ENCODE results near the gene LOXL3.

The LOXL3 gene

GRCh38 chr2:74553892-74554819, at the start of gene LOXL3, which contains the start of gene DOK1:
LOXL3 (minus strand) TSS chr2:74553942; CDS start chr2:74552634, 1,308 bp downstream.
DOK1 (plus strand) TSS chr2:74554720; CDS start chr2:74554755, 35 bp downstream.
- DNase-seq: peak; percentile 90

DNA sequence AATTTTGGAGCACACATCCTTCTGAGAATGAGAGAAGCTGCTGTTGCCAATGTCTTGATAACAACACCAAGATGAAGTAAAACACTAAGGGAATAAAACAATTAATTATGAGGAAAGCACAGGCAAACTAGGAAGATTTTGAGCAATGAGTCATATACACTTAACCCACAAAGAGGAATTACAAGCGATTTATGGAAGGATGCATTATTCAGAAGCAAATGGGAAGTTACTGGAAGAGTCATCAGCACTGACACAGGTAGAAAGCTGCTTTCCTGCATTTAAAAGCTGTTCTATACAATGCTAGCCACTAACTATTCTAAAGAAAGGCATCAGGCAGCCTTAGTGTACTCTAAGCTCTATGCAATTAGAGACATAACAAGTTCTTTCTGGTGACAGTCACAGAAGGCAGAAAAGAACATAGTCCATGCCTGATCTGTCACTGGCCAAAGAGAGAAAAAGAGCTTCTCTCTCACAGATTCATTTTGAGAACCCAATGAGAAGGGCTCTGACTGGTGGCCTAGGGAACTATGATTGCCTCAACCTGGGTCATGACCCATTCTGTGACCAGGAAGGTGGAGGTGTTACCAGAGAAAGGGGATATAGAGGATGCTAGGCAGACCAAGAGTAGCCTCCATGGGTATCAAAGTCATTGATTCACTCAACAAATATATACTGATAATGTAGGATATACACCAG, 49.0 kb upstream of the LOXL3 start:
- peak; percentile 46 for DNase-seq

DNA sequence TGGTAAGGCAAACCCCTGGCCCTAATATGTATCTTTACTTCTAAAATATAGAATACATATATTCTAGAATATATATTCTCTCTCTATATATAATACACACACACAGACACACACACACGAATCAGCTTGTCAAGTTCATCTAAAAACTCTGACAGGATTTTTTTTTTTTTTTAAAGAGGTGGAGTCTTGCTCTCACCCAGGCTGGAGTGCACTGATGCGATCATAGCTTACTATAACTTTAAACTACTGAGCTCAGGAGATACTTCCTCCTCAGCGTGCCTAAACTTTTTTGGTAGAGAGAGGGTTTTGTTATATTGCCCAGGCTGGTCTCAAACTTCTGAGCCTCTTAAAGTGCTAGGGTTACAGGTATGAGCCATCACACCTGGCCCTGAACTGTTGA, 45.9 kb upstream of the LOXL3 start:
- no peak for DNase-seq

DNA sequence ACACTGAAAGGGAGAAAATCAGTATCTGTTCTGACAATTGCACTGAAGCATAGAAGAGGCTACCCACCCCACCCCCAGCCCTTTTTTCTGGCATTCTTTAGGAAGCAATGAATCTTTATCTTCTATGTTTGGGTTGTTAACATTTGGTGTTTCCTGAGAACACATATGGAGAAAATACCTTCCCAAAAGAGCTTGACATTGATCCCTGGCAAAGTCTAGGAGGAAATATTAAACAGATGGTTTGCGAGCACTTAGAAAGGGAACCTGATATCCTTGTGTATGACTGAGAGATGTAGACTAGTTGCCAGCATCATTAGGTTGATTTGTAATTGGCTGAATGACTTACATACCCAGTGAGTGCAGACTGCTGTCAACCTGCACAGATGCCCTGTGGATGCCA, 43.7 kb upstream of the LOXL3 start:
- no peak for DNase-seq

GRCh38 chr2:74596584-74596983, 42.8 kb upstream of the LOXL3 start:
- DNase-seq: no peak

GRCh38 chr2:74593826-74594772, 40.4 kb upstream of the LOXL3 start:
- no peak for DNase-seq

- no peak for DNase-seq
These were observed 34.9 kb upstream of the LOXL3 start for GRCh38 chr2:74588664-74589063.

GRCh38 chr2:74587664-74588277, 34.0 kb upstream of the LOXL3 start:
- DNase-seq: peak; percentile 81

- peak; percentile 57 for DNase-seq
These were observed 31.9 kb upstream of the LOXL3 start for GRCh38 chr2:74585406-74586185.

DNA sequence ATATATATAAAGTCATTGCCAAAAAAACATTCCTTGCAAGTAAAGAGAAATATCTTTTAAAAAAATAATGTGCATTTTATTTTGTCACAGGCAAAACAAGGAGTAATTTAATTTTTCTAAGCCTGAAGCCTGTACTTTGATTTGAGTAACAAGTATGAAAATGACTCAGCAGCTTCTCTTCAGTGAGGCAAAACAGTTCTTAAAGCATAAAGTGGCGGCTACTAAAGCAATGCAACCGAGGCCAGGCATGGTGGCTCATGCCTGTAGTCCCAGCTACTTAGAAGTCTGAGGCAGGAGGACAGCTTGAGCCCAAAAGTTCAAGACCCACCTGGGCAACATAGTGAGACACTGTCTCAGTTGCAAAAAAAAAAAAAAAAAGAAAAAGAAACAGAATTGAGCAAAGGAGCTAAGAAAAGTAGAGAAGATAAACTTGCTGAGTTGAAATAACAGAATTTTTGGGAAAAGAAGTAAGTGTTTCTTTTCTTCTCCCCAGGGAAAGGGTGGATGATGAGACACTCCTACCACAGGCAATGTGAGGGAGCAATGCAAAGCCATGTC, 30.4 kb upstream of the LOXL3 start:
- peak; percentile 91 for DNase-seq

DNA sequence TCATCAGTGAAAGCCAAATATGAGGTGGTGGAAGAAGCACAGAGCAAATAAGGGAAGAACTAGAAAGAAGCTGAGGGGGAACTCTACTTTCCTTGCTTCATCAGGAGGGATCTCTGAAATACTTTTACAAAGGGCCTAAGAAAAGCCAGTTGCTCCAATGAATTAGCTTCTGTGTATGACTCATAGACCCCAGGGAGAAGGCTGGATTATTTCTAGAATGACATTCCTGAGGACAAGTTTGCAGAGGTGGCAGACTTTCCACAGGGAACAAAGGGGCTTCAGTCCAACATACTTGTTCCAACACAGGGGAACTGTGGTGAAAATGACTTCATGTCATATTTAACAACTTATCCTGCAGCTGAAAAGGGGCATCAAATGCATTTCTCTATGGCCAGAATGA, 29.8 kb upstream of the LOXL3 start:
- no peak for DNase-seq

- no peak for DNase-seq
These were observed 28.4 kb upstream of the LOXL3 start for GRCh38 chr2:74582184-74582583.

GRCh38 chr2:74581463-74581862, 27.7 kb upstream of the LOXL3 start:
- no peak for DNase-seq

- DNase-seq: peak; percentile 42
These were observed 24.7 kb upstream of the LOXL3 start for GRCh38 chr2:74578408-74578807.

DNA sequence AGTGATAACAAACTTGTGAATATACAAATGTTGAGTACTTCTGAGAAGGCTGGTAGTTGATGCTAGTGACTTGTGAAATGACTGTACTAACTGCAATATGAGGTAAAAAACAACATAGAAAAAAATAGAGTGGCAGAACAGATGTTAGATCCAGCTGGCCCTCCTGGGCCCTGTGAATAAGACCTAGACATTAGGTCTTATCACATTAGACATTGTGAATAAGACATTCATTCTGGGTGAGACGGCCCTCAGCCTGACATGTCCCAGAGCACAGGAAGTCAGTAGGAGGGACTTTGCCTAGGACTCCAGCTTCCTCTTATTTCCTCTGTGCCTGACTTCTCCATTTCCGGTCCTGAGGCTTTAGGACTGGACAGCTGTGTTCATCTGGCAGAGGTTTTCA, 23.7 kb upstream of the LOXL3 start:
- DNase-seq: peak; percentile 75

DNA sequence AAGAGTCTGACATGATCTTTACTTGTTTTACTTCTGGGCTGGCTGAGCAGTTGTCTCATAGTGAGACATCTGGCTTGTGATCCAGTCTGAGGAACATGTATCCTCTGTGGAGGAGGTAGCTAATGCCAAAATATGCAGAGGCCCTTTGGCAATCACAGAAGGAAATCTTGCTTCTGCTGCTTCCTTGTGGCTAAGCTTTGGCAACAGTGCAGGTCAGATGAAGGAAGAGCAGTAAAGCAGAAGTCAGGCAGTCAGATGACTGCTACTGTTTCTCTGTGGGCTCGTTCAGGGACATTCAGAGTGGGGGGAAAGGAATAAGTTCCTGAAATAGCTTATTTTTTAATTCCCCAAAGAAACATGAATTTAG, 23.1 kb upstream of the LOXL3 start:
- no peak for DNase-seq

DNA sequence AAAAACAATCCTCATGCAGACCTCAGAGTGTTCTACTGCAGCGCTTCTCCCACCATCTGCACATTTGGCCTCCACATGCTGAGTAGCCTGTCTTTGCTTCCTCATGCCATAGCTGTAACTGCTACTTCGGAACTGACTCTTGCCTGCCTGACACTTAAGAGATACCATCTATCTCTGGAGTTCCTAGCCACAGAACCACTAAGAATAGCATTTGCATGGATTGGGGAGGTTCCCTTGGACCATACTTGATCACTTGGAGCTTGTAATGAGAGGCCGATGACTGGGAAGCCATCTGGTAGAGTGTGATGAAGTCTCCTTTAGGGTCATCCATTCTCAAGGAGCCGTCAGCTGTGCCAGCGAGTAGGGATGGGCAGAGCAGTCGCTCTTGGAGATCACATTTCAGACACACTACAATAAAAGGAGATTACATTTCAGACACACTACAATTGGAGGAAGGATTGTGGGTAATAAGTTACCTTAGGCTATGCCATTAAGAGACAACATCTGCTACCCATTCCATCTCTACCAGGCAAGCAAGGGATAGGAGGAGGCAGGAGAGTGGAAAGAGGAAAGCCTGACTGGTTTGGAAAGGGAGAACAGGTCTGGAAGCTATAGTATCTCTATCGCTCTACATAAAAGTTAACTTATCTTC, 22.6 kb upstream of the LOXL3 start:
- no peak for DNase-seq

DNA sequence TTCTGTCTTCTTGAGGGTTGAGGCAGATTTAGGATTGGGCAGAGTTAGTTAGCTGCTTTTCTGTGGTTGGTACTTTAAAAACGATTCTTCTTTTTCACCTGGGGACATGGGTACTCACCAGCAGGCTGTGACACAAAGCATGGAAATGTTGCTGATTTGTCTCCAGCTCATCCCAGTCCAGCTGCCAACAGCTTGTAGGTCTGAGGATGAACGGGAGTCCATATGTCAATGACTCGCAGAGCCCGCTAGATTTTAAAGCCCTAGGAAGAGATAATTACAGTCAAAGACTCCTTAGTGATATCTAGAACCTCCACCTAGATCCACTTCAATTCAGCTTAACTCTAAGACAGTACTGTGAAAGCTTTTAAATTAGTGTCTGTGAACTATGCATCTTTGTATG, 21.6 kb upstream of the LOXL3 start:
- no peak for DNase-seq

- peak; percentile 79 for DNase-seq
These were observed 20.2 kb upstream of the LOXL3 start for GRCh38 chr2:74573747-74574562.

Measured in activated CD4-positive, alpha-beta T cell treated with anti-CD3 and anti-CD28 coated beads, Interleukin-10, Interleukin-2, amounts not matched to agents 100 ng/mL and 50 ng/mL, durations not matched to agents 16 hours and 8 hours (primary cell).